Mucosa of rectum (tissue), 2 donors: Measurements from ENCODE around the gene PHF24.
"Not testable (repeated sequence)": the region's sequence is repeated elsewhere in the genome, so short reads cannot be mapped to it uniquely, and the experiment has no call there.

ENCODE experiments used
- H3K27ac ChIP-seq, 2 donors: one replicate each; pipeline ENCODE4 v1.7.0; 2013; ENCODE audit warnings: inconsistent platforms in 2 of 2, low read depth in 2 of 2, low read length in 2 of 2
- H3K27me3 ChIP-seq, 2 donors: one replicate each; pipeline ENCODE4 v1.7.0; 2013; ENCODE audit warnings: low read length in 2 of 2; ENCODE audit not compliant: control insufficient read depth in 2 of 2, insufficient read depth in 2 of 2
- H3K36me3 ChIP-seq, 2 donors: one replicate each; pipeline ENCODE4 v1.7.0; 2013; ENCODE audit warnings: low read length in 2 of 2; ENCODE audit not compliant: control insufficient read depth in 2 of 2, insufficient read depth in 2 of 2
- H3K4me1 ChIP-seq, 2 donors: one replicate each; pipeline ENCODE4 v1.7.0; 2013; ENCODE audit warnings: low read length in 2 of 2, mild to moderate bottlenecking in 1 of 2; ENCODE audit not compliant: control insufficient read depth in 2 of 2, insufficient read depth in 2 of 2
- H3K4me3 ChIP-seq, 2 donors: one replicate each; pipeline ENCODE4 v1.7.0; 2013; ENCODE audit warnings: low read length in 2 of 2
- H3K9ac ChIP-seq, 2 donors: one replicate each; pipeline ENCODE4 v1.7.0; 2013; ENCODE audit warnings: low read length in 2 of 2, low read depth in 1 of 2, mild to moderate bottlenecking in 1 of 2
- H3K9me3 ChIP-seq, 2 donors: one replicate each; pipeline ENCODE4 v1.7.0; 2013; ENCODE audit warnings: low read length in 2 of 2; ENCODE audit not compliant: control insufficient read depth in 2 of 2
- donor health status: healthy.
- donor health status: Normal muscosa, but diverticular disease.

Gene PHF24

DNA sequence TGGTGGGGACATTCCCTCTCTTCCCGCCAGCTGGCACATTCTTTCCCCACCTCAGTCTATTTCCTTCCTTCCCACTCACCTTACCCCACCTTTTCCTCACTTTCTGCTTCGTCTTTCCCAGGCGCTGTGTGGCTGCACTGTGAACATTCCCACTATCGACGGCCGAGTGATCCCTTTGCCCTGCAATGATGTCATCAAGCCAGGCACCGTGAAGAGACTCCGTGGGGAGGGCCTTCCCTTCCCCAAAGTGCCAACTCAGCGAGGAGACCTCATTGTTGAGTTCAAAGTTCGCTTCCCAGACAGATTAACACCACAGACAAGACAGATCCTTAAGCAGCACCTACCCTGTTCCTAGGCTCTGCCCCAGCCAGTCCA, 38.8 kb downstream of the PHF24 start:
- H3K9ac ChIP-seq = no peak overlapping the region
- H3K27ac ChIP-seq = no peak overlapping the region
- no peaks in the 10 kb centered on the region for H3K36me3 ChIP-seq
- no peak overlapping the region for H3K4me3 ChIP-seq
- H3K27me3 ChIP-seq = no peaks in the 10 kb centered on the region
- no peaks in the 10 kb centered on the region for H3K9me3 ChIP-seq
- H3K4me1 ChIP-seq = peaks cover 7 to 8% of the 10 kb centered on the region in 2 donors

DNA sequence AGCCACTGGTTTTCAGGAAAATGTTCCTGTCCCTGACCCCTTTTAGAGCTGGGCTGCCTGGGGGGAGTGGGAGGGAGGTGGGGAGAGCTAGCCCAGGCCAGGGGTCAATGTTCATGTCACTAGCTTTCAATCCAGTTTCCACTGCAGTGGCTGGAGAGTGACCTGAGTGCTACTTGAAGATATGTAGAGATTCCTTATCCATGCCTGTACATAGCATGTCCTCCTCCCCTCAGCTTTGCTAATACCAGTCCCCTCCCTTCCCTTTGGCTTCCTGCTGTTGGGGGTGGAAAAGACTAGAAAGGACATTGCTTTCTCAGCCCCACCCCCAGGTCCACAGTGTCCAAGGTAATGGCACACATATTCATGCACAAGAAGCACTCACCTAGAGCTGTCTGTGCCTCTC, 39.3 kb downstream of the PHF24 start:
- Histone ChIP-seq H3K27me3 (no peaks in the 10 kb centered on the region), H3K4me1 (peaks cover 3 to 7% of the 10 kb centered on the region in 2 donors), H3K9me3 (no peaks in the 10 kb centered on the region), H3K9ac (no peak overlapping the region), H3K27ac (no peak overlapping the region), H3K4me3 (no peak overlapping the region), H3K36me3 (no peaks in the 10 kb centered on the region)

DNA sequence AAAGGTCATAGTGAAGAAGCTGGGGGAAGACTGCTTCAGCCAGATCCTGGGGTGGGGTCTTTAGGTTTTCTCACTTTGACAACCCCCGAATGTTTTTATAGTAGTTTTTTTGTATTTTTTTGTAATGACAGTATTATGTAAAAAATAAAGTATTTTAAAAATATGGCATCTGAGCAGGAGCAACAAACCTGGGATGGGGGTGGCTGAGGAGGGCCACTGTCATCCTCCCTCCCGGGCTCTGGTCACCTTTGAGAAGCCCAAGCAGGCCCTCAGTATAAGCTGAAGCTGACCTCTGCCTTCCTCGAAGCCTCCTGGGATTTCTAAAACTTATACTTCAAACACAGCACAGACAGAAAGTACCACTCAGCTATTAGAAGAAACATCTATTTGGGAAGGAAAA, 40.2 kb downstream of the PHF24 start:
- Histone ChIP-seq H3K4me3 (no peak overlapping the region), H3K9ac (no peak overlapping the region), H3K27ac (no peak overlapping the region), H3K36me3 (no peaks in the 10 kb centered on the region), H3K4me1 (peaks cover 1 to 3% of the 10 kb centered on the region in 2 donors), H3K27me3 (no peaks in the 10 kb centered on the region), H3K9me3 (no peaks in the 10 kb centered on the region)

DNA sequence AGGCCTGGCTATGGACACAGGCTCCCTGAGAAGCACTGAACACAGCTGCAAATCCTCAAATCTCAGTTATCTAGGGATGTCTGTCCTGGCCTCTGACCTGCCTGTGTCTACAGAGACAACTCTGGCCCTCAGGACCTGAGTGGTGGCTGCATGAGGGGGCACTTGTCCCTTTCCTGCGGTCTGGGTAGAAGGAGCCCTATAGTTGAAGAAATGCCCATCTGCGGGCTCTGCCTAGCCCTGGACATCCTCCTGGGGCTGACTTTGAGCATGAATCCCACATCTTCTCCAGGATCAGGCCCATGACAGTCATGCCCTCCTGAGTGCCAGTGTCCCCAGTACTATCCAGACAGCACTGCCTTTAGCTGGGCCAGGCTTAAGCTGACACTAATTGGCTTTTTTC, 41.5 kb downstream of the PHF24 start:
- Histone ChIP-seq H3K36me3 (no peaks in the 10 kb centered on the region), H3K27ac (no peak overlapping the region), H3K9me3 (no peaks in the 10 kb centered on the region), H3K4me1 (no peaks in the 10 kb centered on the region), H3K4me3 (no peak overlapping the region), H3K27me3 (no peaks in the 10 kb centered on the region), H3K9ac (no peak overlapping the region)

DNA sequence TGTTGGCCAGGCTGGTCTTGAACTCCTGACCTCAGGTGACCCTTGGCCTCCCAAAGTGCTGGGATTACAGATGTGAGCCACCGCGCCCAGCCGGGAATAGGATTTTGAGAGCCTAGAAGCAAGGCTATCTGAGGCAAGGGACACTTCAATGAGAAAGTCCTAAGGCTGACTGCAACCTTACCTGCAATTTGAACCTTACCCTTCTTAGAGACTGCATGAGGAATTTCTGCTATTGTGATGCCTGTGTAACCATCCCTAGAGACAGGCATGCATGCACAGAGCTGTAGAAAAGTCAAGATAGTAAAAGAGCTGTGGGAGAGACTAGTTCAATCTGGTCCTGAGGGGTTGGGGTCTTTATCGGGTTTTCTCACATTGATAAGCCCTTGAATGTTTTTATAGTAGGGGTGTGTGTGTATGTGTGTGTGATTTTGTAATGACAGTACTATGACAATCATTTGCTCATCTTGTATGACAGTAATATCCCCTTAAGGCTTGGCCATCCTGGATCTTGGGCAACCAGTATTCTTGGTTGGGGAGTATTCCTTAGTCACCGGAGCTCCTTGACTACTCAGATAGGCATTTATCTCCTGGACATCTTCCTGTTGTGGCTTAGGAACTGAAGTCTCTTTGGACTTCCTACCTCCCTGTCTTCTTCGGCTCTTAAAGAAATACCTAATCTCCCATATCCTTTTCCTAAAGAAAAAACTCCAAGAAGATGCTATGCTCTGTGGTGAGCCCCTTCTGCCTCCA, 42.6 kb downstream of the PHF24 start:
- Histone ChIP-seq H3K4me3 (no peak overlapping the region), H3K9me3 (no peaks in the 10 kb centered on the region), H3K27me3 (no peaks in the 10 kb centered on the region), H3K4me1 (no peaks in the 10 kb centered on the region), H3K9ac (no peak overlapping the region), H3K36me3 (no peaks in the 10 kb centered on the region), H3K27ac (no peak overlapping the region)

DNA sequence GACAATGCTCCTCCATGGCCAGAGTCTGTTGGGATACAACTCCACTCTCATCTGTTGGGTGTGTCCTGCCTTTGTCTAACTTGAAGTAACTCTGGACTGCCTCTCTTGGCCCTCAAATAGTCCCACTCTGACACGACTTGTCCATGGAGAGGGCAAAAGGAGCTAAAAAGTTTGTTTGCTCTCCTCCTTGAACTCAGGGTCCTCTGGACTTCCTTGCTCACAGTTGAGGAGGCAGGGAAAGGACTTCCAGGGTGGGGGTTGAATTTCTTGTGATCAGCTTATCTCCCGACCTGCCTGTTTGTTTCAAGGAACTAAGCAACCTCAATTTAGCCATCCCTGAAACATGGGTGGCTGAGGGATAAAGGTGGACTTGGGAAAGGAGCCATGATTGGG, 43.2 kb downstream of the PHF24 start:
- no peaks in the 10 kb centered on the region for H3K9me3 ChIP-seq
- no peak overlapping the region for H3K4me3 ChIP-seq
- H3K4me1 ChIP-seq = no peaks in the 10 kb centered on the region
- no peak overlapping the region for H3K27ac ChIP-seq
- no peak overlapping the region for H3K9ac ChIP-seq
- H3K36me3 ChIP-seq = no peaks in the 10 kb centered on the region
- no peaks in the 10 kb centered on the region for H3K27me3 ChIP-seq

DNA sequence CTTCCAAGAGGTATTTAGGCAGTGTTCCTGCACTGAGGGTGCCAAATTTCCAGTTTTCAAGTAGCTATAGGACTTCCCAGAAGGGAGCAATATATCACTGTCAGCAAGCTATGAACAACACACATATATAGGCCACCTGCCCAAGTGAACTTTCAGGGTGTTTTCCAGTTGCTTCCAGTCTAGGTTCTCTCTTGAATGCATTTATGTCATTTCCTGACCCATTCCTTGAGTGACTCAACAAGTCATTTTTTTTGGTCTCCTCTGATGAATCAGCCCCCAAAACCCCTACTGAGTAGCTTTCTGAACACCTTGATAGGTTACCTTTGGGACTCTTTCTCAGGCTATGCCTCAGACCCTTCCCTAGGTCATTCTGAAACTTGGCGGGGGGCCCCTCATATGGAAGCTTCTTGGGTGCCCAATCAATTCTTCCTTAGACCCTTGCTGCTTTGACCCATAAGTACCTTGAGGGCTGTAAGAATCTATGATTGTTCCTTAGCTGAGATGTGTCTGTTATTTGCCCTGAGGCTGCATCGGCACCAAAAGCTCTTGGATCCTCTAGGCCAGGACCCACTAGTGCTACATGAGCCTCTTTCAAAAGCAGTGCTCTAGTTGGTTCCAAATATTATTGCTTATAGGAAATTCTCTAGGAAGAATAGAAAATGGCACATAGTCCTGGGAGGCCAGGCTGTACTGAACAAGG, 43.9 kb downstream of the PHF24 start:
- Histone ChIP-seq H3K27ac (no peak overlapping the region), H3K36me3 (no peaks in the 10 kb centered on the region), H3K4me3 (no peak overlapping the region), H3K9ac (no peak overlapping the region), H3K4me1 (no peaks in the 10 kb centered on the region), H3K27me3 (no peaks in the 10 kb centered on the region), H3K9me3 (no peaks in the 10 kb centered on the region)

DNA sequence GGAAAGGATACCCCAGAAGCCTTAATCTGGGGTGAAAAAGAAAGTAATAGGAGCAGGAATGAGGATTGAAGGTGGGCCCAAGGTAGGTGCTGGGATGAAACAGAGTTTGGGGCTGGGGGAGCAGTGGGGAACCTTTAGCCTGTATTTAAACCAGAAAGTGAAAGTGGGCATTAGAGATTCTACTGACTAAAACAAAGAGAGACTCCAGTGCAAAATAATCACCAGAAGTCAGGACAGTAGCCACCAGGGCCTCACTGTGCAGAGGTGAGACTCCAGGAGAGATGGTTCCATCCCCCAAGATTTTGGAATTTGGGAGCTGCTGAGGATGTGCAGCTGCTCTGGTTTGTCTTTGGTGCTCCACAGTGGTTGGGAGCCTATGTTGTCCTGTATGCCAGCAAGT, 44.5 kb downstream of the PHF24 start:
- Histone ChIP-seq H3K27me3 (no peaks in the 10 kb centered on the region), H3K4me3 (no peak overlapping the region), H3K9ac (no peak overlapping the region), H3K36me3 (no peaks in the 10 kb centered on the region), H3K4me1 (no peaks in the 10 kb centered on the region), H3K9me3 (no peaks in the 10 kb centered on the region), H3K27ac (no peak overlapping the region)

DNA sequence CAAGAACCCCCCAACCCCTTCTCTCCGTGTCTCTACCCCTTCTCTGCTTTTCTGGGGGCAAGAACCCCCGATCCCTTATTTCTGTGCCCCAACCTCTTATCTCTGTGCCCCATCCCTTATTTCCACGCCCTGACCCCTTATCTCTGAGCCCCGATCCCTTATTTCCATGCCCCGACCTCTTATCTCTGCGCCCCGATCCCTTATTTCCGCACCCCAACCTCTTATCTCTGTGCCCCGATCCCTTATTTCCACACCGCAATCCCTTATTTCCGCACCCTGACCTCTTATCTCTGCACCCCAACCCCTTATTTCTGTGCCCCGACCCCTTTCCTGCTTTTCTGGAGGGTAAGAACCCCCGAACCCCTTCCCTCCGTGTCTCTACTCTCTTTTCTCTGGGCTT, 46.2 kb downstream of the PHF24 start:
- not testable (repeated sequence) for H3K27me3 ChIP-seq, H3K27ac ChIP-seq, H3K36me3 ChIP-seq, H3K4me1 ChIP-seq, H3K9me3 ChIP-seq, H3K9ac ChIP-seq, H3K4me3 ChIP-seq

DNA sequence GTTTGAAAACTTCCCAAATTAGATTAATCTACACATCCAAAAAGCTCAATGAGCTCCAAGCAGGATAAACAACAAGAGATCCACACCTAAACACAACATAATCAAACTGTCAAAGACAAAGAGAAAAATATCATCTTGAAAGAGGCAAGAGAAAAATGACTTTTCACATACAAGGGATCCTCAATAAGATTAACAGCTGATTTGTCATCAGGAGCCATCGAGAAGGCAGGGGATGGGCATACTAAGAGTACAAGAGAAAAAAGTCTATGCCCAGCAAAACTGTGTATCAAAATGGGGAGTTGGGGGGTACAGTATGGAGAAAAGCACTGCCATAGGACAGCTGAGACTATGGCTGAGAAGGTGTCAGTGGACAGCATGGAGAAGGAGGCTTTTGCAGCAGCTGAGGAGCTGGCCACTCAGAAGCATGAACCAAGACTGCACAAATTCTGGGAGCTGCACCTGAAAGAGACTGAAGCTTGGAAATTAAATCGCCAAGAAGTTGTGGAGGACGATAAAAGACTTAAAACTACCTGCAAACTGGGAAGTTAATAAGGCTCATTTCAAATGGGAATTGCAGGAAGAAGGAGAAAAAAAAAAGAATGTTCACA, 52.4 kb downstream of the PHF24 start:
- Histone ChIP-seq H3K4me1 (no peaks in the 10 kb centered on the region), H3K9me3 (peaks cover 2 to 9% of the 10 kb centered on the region in 2 donors), H3K36me3 (peaks cover 3 to 4% of the 10 kb centered on the region in 2 donors), H3K27ac (no peak overlapping the region), H3K9ac (no peak overlapping the region), H3K4me3 (no peak overlapping the region), H3K27me3 (no peaks in the 10 kb centered on the region)
